ENCODE measurements around the gene SLC9A9.

GRCh38 chr3:143302638-143303171 is 545.6 kb downstream of the SLC9A9 start:
- TF ChIP-seq CTCF (IDR thresholded peaks at IDR 0.05) (no peak), POLR2A (IDR thresholded peaks at IDR 0.05) (no peak)

Data from breast epithelium (tissue), 3 donors.